ENCODE results near the gene LRMDA. TPM values are rescaled to one million over a fixed set of nuclear protein-coding genes. Genes with fewer than 3 reads are reported as not detected.

The LRMDA gene
- total and polyA plus RNA-seq, 2 donors (not counting 3 experiments of a cell fraction or from before 2014, with no cell fraction given): 9.7 to 18.0 TPM

GRCh38 chr10:75538765-75539164 is 107.3 kb downstream of the LRMDA start:
- no peak for FAIRE-seq

More at GRCh38 chr10:75538765-75539164, 107.3 kb downstream of the LRMDA start:
- H2AFZ ChIP-seq (ENCODE audit: low read depth, low read length): no peak overlapping the region
- no peak overlapping the region for H3K4me3 ChIP-seq (replicated peaks in 1 of 3; ENCODE audit: insufficient read depth in 1 of 3, low read depth in 1 of 3, low read length in 3 of 3)
- H3K9ac ChIP-seq (replicated peaks; ENCODE audit: extremely low read depth, insufficient read depth, low read length): no peak overlapping the region
- no peaks in the 10 kb centered on the region for H3K9me1 ChIP-seq (replicated peaks; ENCODE audit: control insufficient read depth, extremely low read depth, insufficient read depth, low read length)
- POLR2A ChIA-PET: no interaction called here
- no peak overlapping the region for H3K4me2 ChIP-seq (ENCODE audit: insufficient read depth, low read length)
- no peaks in the 10 kb centered on the region for H3K36me3 ChIP-seq (ENCODE audit: control insufficient read depth in 2 of 2, extremely low read depth in 1 of 2, insufficient read depth in 2 of 2, low read length in 2 of 2)
- H3K4me1 ChIP-seq (ENCODE audit: control insufficient read depth, extremely low read depth, insufficient read depth, low read length): no peaks in the 10 kb centered on the region
- no peak for DNase-seq (ENCODE audit: low read depth, low spot score)
- CTCF ChIA-PET: no interaction called here
- TF ChIP-seq MYC (IDR thresholded peaks at IDR 0.05; ENCODE audit: low read depth, low read length): no peak
- TF ChIP-seq EZH2 (IDR thresholded peaks at IDR 0.05; ENCODE audit: borderline replicate concordance, low read depth, low read length, severe bottlenecking): no peak
- TF ChIP-seq POLR2AphosphoS5 (IDR thresholded peaks at IDR 0.05; ENCODE audit: insufficient read depth, low read depth, low read length): no peak
- no peak for TF ChIP-seq FOS (IDR thresholded peaks at IDR 0.05; ENCODE audit: borderline replicate concordance, insufficient read depth, low read length)
- no peak for TF ChIP-seq GATA2 (IDR thresholded peaks at IDR 0.05; ENCODE audit: insufficient read depth, insufficient read length, low read depth, low read length)
- no peak for TF ChIP-seq JUN (IDR thresholded peaks at IDR 0.05; ENCODE audit: borderline replicate concordance, insufficient read depth, insufficient read length, low read depth)
- TF ChIP-seq, protein P1, sequence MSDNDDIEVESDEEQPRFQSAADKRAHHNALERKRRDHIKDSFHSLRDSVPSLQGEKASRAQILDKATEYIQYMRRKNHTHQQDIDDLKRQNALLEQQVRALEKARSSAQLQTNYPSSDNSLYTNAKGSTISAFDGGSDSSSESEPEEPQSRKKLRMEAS (IDR thresholded peaks at IDR 0.05; ENCODE audit: insufficient read depth, insufficient read length): no peak
- TF ChIP-seq CTCF (IDR thresholded peaks at IDR 0.05; ENCODE audit: extremely low read depth in 1 of 2, insufficient read depth in 1 of 2, low read depth in 1 of 2, low read length in 2 of 2): no peak
- TF ChIP-seq POLR2A (IDR thresholded peaks at IDR 0.05; ENCODE audit: low read depth, low read length): no peak
- H3K27ac ChIP-seq (ENCODE audit: insufficient read depth, low read depth, low read length): no peak overlapping the region
- no peaks in the 10 kb centered on the region for H4K20me1 ChIP-seq (replicated peaks; ENCODE audit: control insufficient read depth, extremely low read depth, insufficient read depth, low read length)
- intact Hi-C loops (cut with micrococcal nuclease) (no loop called here), dilution Hi-C loops (cut with MboI; ENCODE audit: extremely low pct_ligation_motif_present, low sequenced_read_pairs) (no loop called here)
- H3K79me2 ChIP-seq (ENCODE audit: control insufficient read depth, insufficient read depth, low read length): no peaks in the 10 kb centered on the region
- no TSS peak for BruUV-seq (replicated peaks)
- H3K9me3 ChIP-seq (replicated peaks; ENCODE audit: control insufficient read depth, insufficient read depth, low read length): no peaks in the 10 kb centered on the region
- H3K27me3 ChIP-seq (ENCODE audit: control insufficient read depth in 2 of 2, insufficient read depth in 2 of 2, low read length in 2 of 2): no peaks in the 10 kb centered on the region
